Inflammatory macrophage treated with lipopolysaccharide for 1 hour (primary cell): ENCODE data around the gene DIP2C.
"Not testable (repeated sequence)": the region's sequence is repeated elsewhere in the genome, so short reads cannot be mapped to it uniquely, and the experiment has no call there.

ENCODE experiments used
- DNase-seq, 2 donors: peaks; one replicate each; pipeline ENCODE4 v3.0.0-alpha.2; 2020 to 2022

DIP2C gene

GRCh38 chr10:623477-624311 is 65.8 kb downstream of the DIP2C start:
- no peak for DNase-seq

- no peak for DNase-seq
Observed at GRCh38 chr10:623014-623413, 66.5 kb downstream of the DIP2C start.

- DNase-seq: no peak
Observed at GRCh38 chr10:621981-622740, 67.3 kb downstream of the DIP2C start.

DNA sequence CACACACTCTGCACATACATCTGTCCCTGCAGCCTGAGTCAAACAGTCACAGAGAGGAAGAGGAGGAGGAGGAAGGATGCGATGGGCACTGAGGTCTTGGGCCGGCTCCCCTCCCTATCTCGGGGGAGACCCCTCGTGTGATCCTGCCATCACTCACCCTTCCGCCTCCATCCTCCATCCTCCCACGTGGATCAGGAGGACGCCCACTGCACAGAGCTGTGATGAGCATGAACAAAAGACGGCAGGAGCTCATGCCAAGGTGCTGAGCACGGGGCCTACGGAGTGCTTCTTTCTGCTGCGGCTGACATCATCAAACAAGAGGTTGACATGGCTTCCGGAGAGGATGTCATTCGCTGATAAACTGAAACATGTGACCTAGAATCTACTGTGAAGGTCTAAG is 68.0 kb downstream of the DIP2C start:
- no peak for DNase-seq

DNA sequence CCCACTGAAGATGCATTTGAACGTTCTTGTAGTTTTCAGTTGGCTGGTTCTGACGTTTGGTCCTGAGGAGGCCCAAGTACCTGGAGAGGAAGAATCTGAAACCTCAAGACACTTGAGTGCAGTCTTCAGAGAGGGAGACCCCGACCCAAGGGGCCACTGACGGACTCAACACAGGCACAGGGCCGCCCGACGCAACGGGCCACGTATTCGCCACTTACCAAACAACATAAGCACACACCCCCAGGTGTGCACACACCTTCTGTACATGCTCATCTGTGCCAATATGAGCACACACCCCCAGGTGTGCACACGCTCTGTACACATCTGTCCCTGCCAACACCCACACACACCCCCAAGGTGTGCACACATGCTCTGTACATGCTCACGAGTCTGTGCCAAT is 68.5 kb downstream of the DIP2C start:
- DNase-seq: no peak

- DNase-seq: peak; percentile 10 to 12
Observed at GRCh38 chr10:620417-620816, 69.1 kb downstream of the DIP2C start.

DNA sequence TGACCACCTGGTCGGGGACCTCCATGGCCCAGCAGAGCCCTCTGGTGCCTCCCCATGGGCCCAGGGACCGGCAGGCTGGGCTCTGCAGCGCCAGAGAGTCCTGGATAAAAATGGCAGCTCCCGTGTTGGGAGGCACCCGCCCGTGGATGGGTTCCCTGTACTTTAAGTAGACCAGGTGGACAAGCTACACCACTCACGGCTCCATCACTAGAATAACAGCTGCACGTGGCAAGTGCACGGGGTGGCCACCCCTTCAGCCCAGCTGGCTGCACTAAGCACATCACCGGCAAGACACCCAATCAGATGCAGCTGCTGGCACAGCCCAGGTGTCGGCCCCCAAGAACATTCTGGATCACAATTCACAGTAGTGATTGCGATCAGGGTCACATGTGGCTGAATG is 69.8 kb downstream of the DIP2C start:
- DNase-seq: no peak

- no peak for DNase-seq
Observed at GRCh38 chr10:618229-618989, 71.1 kb downstream of the DIP2C start.

DNA sequence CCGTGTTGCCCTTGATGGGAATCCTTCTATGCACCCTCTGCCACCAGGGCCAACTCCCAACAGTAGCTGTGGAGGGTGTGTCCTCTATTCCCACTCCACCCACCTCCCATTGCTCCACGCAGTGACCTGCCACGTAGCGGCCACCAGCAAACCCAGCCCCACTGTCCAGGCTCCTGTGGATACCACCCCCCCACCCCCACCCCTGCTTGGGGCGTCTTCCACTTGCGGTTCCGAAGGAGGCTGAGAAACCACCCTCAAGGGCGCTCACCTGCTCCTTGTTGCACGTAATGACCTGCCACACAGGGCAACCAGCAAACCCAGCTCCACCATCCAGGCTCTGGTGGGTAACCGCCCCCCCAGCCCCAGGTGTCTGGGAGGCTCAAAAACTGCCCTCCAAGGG is 72.0 kb downstream of the DIP2C start:
- no peak for DNase-seq

DNA sequence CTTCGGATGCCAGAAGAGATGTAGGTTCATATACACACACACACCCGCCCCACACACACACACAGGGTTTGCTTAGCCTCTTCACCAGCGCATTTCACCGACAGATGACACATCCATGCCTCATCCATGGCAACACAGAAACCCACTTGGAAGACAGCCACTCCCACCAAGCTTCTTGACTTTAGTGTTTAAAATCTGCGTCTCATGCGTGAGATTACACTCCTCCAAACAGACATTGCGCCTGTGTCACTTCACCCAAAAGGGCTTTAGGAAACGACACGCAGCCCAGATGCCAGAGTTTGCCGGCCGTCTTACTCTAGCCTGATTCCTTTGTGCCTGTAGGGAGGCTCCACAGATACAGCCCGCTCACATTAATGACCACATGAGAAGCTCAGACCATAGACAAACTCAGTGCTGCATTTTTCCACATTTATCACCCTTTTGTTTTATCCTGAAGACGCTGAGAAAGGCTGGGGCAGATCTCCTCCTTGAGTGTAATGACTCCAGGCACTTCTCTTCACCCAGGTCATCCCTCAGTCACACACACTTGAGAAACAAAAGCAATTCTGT is 73.8 kb downstream of the DIP2C start:
- no peak for DNase-seq

DNA sequence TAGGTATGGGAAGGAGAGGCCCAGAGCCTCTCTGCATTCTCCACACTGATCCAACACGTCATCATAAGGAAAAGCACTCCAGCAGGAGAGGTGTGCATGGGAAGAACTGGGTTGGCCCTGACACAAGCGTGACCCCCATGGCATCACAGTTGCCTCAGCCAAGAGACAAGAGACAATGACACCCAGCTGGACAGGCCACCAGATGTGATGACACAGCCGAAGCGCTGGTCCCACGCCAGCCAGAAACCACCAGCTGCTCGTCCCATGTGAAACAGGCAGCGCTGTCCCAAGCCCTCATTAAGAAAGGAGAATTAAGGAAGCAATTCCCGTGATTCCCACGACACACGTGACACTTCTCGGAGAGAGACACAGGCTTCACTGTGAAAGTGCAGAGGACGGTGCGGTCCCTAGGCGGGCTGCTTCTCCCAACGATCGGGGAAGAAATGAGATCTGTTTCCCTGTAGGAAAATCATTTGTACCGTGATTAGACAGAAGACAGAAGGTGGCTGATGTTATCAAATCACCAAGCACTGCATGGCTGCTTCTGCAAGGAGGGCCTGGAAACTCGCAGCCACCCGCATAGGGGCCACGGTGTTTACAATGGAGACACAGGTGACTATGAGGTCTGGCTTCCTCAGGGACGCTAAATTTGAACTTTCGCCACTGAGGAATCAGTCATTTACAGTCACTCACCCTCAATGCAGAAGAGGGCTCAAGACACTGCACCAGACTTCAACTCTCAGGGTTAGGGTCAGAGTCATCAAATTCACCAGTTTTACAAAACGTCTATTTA is 74.5 kb downstream of the DIP2C start:
- no peak for DNase-seq

DNA sequence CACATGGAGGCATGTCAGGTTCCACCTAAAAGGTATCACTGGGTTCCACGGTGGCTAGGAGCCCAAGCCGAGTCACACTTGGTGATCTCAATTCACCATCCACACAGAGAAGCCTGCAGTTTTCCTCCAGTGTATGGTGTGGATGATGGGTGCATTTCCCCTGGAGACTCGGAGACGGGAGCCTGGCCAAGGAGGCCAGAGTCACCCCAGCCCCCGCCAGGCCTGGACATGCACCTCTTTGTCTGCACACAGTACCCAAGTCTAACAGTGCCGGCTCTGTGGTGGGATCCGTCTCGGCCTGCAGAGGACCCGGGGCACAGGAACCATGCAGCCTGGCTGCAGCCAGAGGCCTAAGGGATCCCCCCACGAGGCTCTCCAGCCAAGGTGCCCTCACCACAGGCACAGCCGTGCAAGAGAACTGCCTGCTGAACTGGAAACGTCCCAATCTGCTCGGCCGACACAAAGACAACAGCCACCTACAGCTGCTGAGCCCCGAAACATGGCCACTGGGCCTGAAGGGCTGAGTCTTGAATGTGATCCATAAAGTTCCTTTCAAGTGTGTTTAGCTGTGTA is 75.2 kb downstream of the DIP2C start:
- DNase-seq: no peak

- DNase-seq: no peak
Observed at GRCh38 chr10:613271-614138, 76.0 kb downstream of the DIP2C start.

DNA sequence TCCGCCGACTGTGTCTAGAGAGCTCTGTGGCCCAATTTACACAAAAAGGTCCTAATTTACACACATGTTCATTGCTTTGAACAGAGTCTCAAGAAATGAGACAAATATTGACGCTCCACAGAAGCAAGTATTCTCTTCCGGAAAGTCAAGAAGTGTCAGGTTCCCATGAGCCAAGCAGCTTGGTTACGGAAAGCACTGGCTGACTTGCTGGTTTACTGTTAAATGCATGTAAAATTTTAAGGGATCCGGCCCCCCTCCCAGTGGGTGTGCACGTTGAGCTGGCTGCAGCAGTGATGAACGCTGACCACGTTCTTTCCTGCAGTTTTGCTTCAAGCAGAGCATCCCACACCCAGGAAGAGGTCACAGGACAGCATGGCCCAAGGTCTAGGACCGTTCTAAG is 76.8 kb downstream of the DIP2C start:
- no peak for DNase-seq

- not testable (repeated sequence) for DNase-seq
Observed at GRCh38 chr10:610642-611305, 78.7 kb downstream of the DIP2C start.

DNA sequence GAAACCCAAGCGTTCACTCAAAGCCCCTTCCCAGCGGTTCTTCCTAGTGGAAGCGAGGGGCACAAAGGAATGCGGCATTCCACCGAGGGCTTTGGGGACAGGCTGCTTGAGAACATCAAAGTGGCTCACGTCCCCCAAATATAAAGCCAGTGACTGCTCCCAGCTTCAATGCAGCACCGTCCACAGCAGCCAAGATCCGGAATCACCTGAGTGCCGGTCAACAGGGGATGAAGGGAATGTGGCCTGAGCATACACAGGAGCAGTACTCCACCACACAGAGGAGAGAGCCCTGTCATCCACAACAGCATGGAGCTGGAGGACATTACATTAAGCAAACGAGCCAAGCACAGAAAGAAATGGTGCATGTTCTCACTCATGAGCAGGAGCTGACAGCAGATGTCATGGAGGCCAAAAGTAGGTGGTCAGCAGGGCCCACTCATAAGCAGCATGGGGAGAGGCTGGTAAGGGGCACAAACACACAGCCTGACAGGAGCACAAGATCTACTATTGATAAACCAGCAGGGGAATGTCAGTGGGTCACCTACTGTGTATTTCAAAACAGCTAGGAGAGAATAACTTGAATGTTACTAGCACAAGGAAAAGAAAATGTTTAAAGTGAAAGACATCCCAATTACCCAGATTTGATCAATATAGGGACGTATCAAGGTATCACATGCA is 79.5 kb downstream of the DIP2C start:
- DNase-seq: no peak

GRCh38 chr10:609262-609658 is 80.2 kb downstream of the DIP2C start:
- no peak for DNase-seq

DNA sequence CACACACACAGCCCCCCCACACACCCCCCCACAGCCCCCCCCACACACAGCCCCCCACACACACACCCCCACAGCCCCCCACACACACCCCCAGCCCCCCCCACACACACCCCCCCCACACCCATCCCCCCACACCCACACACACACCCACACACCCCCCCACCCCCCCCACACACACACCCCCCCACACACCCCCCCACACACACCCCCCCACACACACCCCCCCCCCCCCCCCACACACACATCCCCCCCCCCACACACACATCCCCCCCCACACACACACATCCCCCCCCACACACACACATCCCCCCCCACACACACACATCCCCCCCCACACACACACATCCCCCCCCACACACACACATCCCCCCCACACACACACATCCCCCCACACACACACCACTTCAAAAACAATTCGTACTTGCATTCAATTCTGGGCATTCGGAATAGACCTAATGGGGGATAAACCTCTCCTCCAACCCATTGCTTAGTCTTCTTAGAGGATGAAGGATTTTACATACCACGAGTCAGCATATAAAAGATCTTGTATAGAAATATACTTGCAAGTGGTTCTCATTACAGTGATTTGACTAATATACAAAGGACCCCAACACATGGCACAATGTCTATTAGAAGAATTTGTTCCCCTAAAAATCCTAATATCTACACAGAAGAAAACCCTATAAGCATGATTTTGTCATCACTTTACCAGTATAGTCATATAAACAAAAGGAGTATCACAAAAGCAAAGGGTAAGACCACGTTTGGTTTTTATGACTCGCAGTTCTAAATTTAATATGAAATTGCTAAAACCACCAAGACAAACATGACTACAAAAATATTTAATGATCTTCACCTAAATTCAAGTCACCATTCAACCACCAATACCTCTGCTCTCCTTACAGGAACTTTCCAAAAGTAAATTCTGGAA is 80.9 kb downstream of the DIP2C start:
- no peak for DNase-seq
